GM23338 (cell line): ENCODE data around the gene NACAD. TPM values are rescaled to one million over a fixed set of nuclear protein-coding genes. Genes with fewer than 3 reads are reported as not detected.

ENCODE experiments used
- ATAC-seq: fragments of 200-7000 bp; cut with Tn5 transposase; 3 replicates; pipeline ENCODE4 v1.9.1; 2020
- DNase-seq: peaks from one replicate; pipeline ENCODE4 v3.0.0-alpha.2; 2015; ENCODE audit warnings: low spot score
- H2AFZ ChIP-seq: fragments of 200-600 bp; sonication (generic); 2 replicates; pipeline ENCODE4 v1.8.0; 2016; ENCODE audit warnings: antibody characterized with exemption, mild to moderate bottlenecking, moderate library complexity
- H3F3A ChIP-seq: fragments of 200-600 bp; sonication (generic); replicated peaks from 2 replicates; pipeline ENCODE4 v1.8.0; 2017; ENCODE audit warnings: antibody characterized with exemption, mixed run types, low read depth
- H3K27ac ChIP-seq: fragments of 200-600 bp; sonication (generic); 2 replicates; pipeline ENCODE4 v1.6.1; 2016; ENCODE audit warnings: low read depth
- H3K27me3 ChIP-seq: fragments of 200-600 bp; sonication (generic); 2 replicates; pipeline ENCODE4 v1.8.0; 2016; ENCODE audit warnings: mild to moderate bottlenecking, mixed run types, moderate library complexity; ENCODE audit not compliant: insufficient read depth
- H3K36me3 ChIP-seq: fragments of 200-600 bp; sonication (generic); 2 replicates; pipeline ENCODE4 v1.8.0; 2016; ENCODE audit warnings: mild to moderate bottlenecking; ENCODE audit not compliant: insufficient read depth
- H3K4me1 ChIP-seq: fragments of 200-600 bp; sonication (generic); 2 replicates; pipeline ENCODE4 v1.8.0; 2016; ENCODE audit warnings: mild to moderate bottlenecking, moderate library complexity; ENCODE audit not compliant: insufficient read depth
- H3K4me2 ChIP-seq: fragments of 200-600 bp; sonication (generic); 2 replicates; pipeline ENCODE4 v1.7.1; 2017; ENCODE audit warnings: mixed run types
- H3K4me3 ChIP-seq: fragments of 200-600 bp; sonication (generic); 2 replicates; pipeline ENCODE4 v1.6.1; 2016; ENCODE audit warnings: mixed run types
- H3K79me2 ChIP-seq: fragments of 200-600 bp; sonication (generic); replicated peaks from 2 replicates; pipeline ENCODE4 v1.8.0; 2017; ENCODE audit warnings: mild to moderate bottlenecking; ENCODE audit not compliant: insufficient read depth
- H3K9me2 ChIP-seq: fragments of 200-600 bp; sonication (generic); 2 replicates; pipeline ENCODE4 v1.8.0; 2017; ENCODE audit not compliant: insufficient read depth
- H4K20me1 ChIP-seq: fragments of 200-600 bp; sonication (generic); replicated peaks from 2 replicates; pipeline ENCODE4 v1.8.0; 2017; ENCODE audit warnings: mild to moderate bottlenecking; ENCODE audit not compliant: insufficient read depth
- H3K27ac Mint-ChIP-seq: 2 replicates; pipeline ENCODE4 v1.8.0; 2020; ENCODE audit warnings: inconsistent platforms, mild to moderate bottlenecking, moderate library complexity, mixed read lengths
- H3K27me3 Mint-ChIP-seq: 3 replicates; pipeline ENCODE4 v1.8.0; 2022; ENCODE audit warnings: low read depth, mild to moderate bottlenecking, moderate library complexity, mixed read lengths, inconsistent platforms; ENCODE audit not compliant: insufficient read depth, poor library complexity
- H3K36me3 Mint-ChIP-seq: 3 replicates; pipeline ENCODE4 v1.8.0; 2021; ENCODE audit warnings: low read depth, mild to moderate bottlenecking, inconsistent platforms, moderate library complexity, mixed read lengths
- H3K4me1 Mint-ChIP-seq: 3 replicates; pipeline ENCODE4 v1.8.0; 2020; ENCODE audit warnings: mild to moderate bottlenecking, inconsistent platforms, mixed read lengths
- H3K4me3 Mint-ChIP-seq: 3 replicates; pipeline ENCODE4 v1.8.0; 2021; ENCODE audit warnings: moderate library complexity, mild to moderate bottlenecking, inconsistent platforms, mixed read lengths
- H3K9me3 Mint-ChIP-seq: 3 replicates; pipeline ENCODE4 v1.8.0; 2020; ENCODE audit warnings: moderate library complexity, mild to moderate bottlenecking, inconsistent platforms, mixed read lengths
- CTCF ChIP-seq, 2 experiments: fragments of 200-600 bp in 1 of 2; sonication (generic) in 1 of 2; conservative IDR thresholded peaks; 2 replicates each; pipeline versions ENCODE4 v1.5.1 to v1.6.1; 2016 to 2017; ENCODE audit warnings: antibody characterized with exemption in 2 of 2, low read depth in 2 of 2, mild to moderate bottlenecking in 2 of 2, moderate library complexity in 1 of 2
- NANOG ChIP-seq: IDR thresholded peaks from 2 replicates; pipeline ENCODE4 v1.6.1; 2016; ENCODE audit warnings: antibody characterized with exemption, borderline replicate concordance
- REST ChIP-seq: IDR thresholded peaks from one replicate; pipeline ENCODE4 v1.6.1; 2018; ENCODE audit warnings: antibody characterized with exemption; ENCODE audit not compliant: unreplicated experiment
- ZNF114 ChIP-seq: fragments of 250-450 bp; sonication (Bioruptor Pico); IDR thresholded peaks from 2 replicates; pipeline ENCODE4 v1.5.0; 2020; ENCODE audit warnings: mild to moderate bottlenecking, moderate library complexity
- ZNF331 ChIP-seq: fragments of 250-450 bp; sonication (Bioruptor Pico); IDR thresholded peaks from 2 replicates; pipeline ENCODE4 v1.5.0; 2020; ENCODE audit warnings: low read depth, mild to moderate bottlenecking, moderate library complexity
- ZNF462 ChIP-seq: fragments of 250-450 bp; sonication (Bioruptor Pico); IDR thresholded peaks from 2 replicates; pipeline ENCODE4 v1.5.0; 2020; ENCODE audit warnings: mild to moderate bottlenecking, moderate library complexity
- polyA plus RNA-seq: library from polyadenylated mRNA; unstranded; fragments of >200 nt; fragmentation: Nextera tagmentation; extraction: Ambion mirVana; gene quantifications from 2 replicates; pipeline ENCODE4 v1.2.1, GENCODE V29; 2016
- total RNA-seq: library from RNA; depleted of rRNA; stranded (reverse); fragments of >200 nt; shearing (Covaris generic); gene quantifications from 2 replicates; pipeline ENCODE4 v1.2.3, GENCODE V29; 2014

NACAD gene
- total and polyA plus RNA-seq, 2 experiments from 2014 or later: 6.1 to 11.2 TPM

- ATAC-seq: no peak
- Mint-ChIP-seq H3K4me1 (peaks cover 12% of the 10 kb centered on the region; the same call in 2 of the 3 replicates), H3K36me3 (no peaks in the 10 kb centered on the region), H3K4me3 (no peak overlapping the region), H3K9me3 (no peaks in the 10 kb centered on the region), H3K27me3 (peaks cover 6% of the 10 kb centered on the region), H3K27ac (no peak overlapping the region)
- Histone ChIP-seq H3F3A (no peaks in the 10 kb centered on the region; the same call in 1 of the 2 replicates), H3K4me3 (no peak overlapping the region), H3K4me1 (no peaks in the 10 kb centered on the region), H3K4me2 (no peak overlapping the region), H3K79me2 (no peaks in the 10 kb centered on the region), H3K9me2 (no peaks in the 10 kb centered on the region), H2AFZ (no peak overlapping the region), H4K20me1 (no peaks in the 10 kb centered on the region), H3K27ac (no peak overlapping the region), H3K36me3 (no peaks in the 10 kb centered on the region), H3K27me3 (no peaks in the 10 kb centered on the region)
- DNase-seq: no peak
- TF ChIP-seq ZNF462 (no peak), NANOG (no peak), ZNF114 (CRISPR knock-in tag) (no peak), ZNF331 (CRISPR knock-in tag) (no peak), CTCF (conservative IDR thresholded peaks at IDR 0.05; ENCODE audit: low read depth in 2 of 2) (no peak), REST (no peak)
Measured at GRCh38 chr7:45131891-45132290, 43.1 kb upstream of the NACAD start.
